ENCODE data around the gene SAMD9.

GRCh38 chr7:93053209-93053948 lies 64.4 kb downstream of the SAMD9 start:
- TF ChIP-seq SUZ12 (IDR thresholded peaks at IDR 0.05) = no peak
- TF ChIP-seq SP1 (IDR thresholded peaks at IDR 0.05) = no peak
- TF ChIP-seq FOXK2 (IDR thresholded peaks at IDR 0.05) = no peak
- TF ChIP-seq FOXA1 (IDR thresholded peaks at IDR 0.05) = no peak
- TF ChIP-seq FOXM1 (IDR thresholded peaks at IDR 0.05; ENCODE audit: borderline replicate concordance) = no peak
- no peak for TF ChIP-seq PKNOX1 (IDR thresholded peaks at IDR 0.05)
